CD4-positive, alpha-beta T cell treated with Interleukin-17A for 1 hour (primary cell): Measurements from ENCODE around the gene RPIA.
"Not testable (repeated sequence)": the region's sequence is repeated elsewhere in the genome, so short reads cannot be mapped to it uniquely, and the experiment has no call there.

ENCODE experiments used
- DNase-seq: peaks from one replicate; pipeline ENCODE4 v3.0.0-alpha.2; 2020

Gene RPIA

DNA sequence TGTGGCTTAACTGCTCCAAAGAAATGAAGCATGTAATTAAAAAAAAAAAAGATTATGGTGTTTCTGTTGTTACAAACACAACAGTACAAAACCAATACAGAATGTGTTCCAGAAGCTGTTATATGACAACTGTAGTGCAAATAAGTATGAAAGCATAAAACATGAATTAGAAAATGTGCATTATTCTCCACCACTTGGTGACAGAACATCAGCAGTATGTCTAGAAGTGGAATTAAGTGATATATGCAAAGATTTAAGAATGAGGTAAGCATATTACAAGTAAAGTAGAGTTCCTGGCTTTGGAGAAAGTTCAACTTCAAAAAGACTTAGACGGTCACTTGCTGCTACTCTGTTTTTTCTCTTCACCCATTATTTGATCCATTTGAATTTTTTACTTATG, 105.0 kb downstream of the RPIA start:
- not testable (repeated sequence) for DNase-seq

DNA sequence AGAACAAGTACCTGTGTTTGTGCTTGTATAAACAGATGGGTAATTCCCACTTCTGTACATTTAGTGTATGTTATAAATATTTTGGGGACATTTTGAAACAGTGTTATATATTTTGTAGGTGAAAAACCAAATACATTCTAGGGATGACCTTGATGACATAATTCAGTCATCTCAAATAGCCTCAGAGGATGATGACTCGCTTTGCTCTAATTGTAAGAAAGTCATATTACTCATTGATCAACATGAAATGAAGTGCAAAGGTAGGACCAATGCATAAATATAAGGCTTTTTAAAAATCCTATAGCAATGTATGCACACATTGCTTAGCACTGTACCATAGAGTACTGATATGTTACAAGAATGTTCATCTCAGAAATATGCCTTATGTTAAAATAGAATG, 105.7 kb downstream of the RPIA start:
- not testable (repeated sequence) for DNase-seq
